CD14-positive monocyte (primary cell): ENCODE data around the gene GREM1. TPM values are rescaled to one million over a fixed set of nuclear protein-coding genes. Genes with fewer than 3 reads are reported as not detected.

Experiments used
- DNase-seq, 3 donors: peaks; one replicate each; pipeline ENCODE4 v3.0.0-alpha.2; 2011 to 2022
- H2AFZ ChIP-seq: 2 replicates; pipeline ENCODE4 v1.6.0; 2012; ENCODE audit warnings: mild to moderate bottlenecking, low read depth, low read length, inconsistent platforms; ENCODE audit not compliant: insufficient read depth, poor library complexity, severe bottlenecking
- H3K27ac ChIP-seq, 2 donors: 1 replicate in 1 of 2; 2 replicates in 1 of 2; pipeline ENCODE4 v1.5.1; 2012 to 2013; ENCODE audit warnings: low read length in 2 of 2, control low read depth in 1 of 2, inconsistent platforms in 1 of 2, low read depth in 1 of 2, mild to moderate bottlenecking in 1 of 2
- H3K27me3 ChIP-seq, 2 donors: one replicate each; pipeline versions ENCODE4 v1.6.0 to v1.6.1; 2011 to 2013; ENCODE audit warnings: low read length in 2 of 2; ENCODE audit not compliant: control insufficient read depth in 2 of 2, insufficient read depth in 2 of 2
- H3K36me3 ChIP-seq, 2 donors: replicated peaks in 1 of 2; 1 replicate in 1 of 2; 2 replicates in 1 of 2; pipeline versions ENCODE4 v1.5.1 to v1.6.1; 2012 to 2013; ENCODE audit warnings: low read length in 2 of 2, control low read depth in 1 of 2, inconsistent platforms in 1 of 2, mild to moderate bottlenecking in 1 of 2; ENCODE audit not compliant: insufficient read depth in 2 of 2, control insufficient read depth in 1 of 2
- H3K4me1 ChIP-seq, 2 donors: 1 replicate in 1 of 2; 2 replicates in 1 of 2; pipeline versions ENCODE4 v1.5.1 to v1.6.1; 2012 to 2013; ENCODE audit warnings: low read length in 2 of 2, control low read depth in 1 of 2, inconsistent platforms in 1 of 2, mild to moderate bottlenecking in 1 of 2, moderate library complexity in 1 of 2; ENCODE audit not compliant: insufficient read depth in 2 of 2, control insufficient read depth in 1 of 2
- H3K4me2 ChIP-seq: replicated peaks from 2 replicates; pipeline ENCODE3; 2012; ENCODE audit warnings: low read length, moderate library complexity, mild to moderate bottlenecking; ENCODE audit not compliant: poor library complexity, severe bottlenecking; ENCODE audit errors: extremely low read depth
- H3K4me3 ChIP-seq, 3 experiments: fragments of 200-600 bp in 1 of 3; sonication (generic) in 1 of 3; replicated peaks in 1 of 3; 1 replicate in 2 of 3; 2 replicates in 1 of 3; pipeline ENCODE4 v1.5.1; 2011 to 2013; ENCODE audit warnings: low read length in 3 of 3, mild to moderate bottlenecking in 3 of 3, control low read depth in 2 of 3, low read depth in 2 of 3, inconsistent platforms in 1 of 3, moderate library complexity in 1 of 3
- H3K79me2 ChIP-seq: 2 replicates; pipeline ENCODE4 v1.6.0; 2012; ENCODE audit warnings: mild to moderate bottlenecking, control low read depth, inconsistent platforms, low read length, moderate library complexity; ENCODE audit not compliant: insufficient read depth
- H3K9ac ChIP-seq: 2 replicates; pipeline ENCODE4 v1.6.0; 2017; ENCODE audit warnings: low read length, mild to moderate bottlenecking; ENCODE audit not compliant: insufficient read depth, poor library complexity, severe bottlenecking
- H3K9me3 ChIP-seq, 2 donors: replicated peaks in 1 of 2; 1 replicate in 1 of 2; 2 replicates in 1 of 2; pipeline versions ENCODE4 v1.5.1 to v1.6.1; 2012 to 2013; ENCODE audit warnings: low read length in 2 of 2, control low read depth in 1 of 2; ENCODE audit not compliant: control insufficient read depth in 1 of 2, insufficient read depth in 1 of 2
- H4K20me1 ChIP-seq: 2 replicates; pipeline ENCODE4 v1.6.0; 2012; ENCODE audit warnings: mild to moderate bottlenecking, low read length, control low read depth, moderate library complexity; ENCODE audit not compliant: insufficient read depth
- H3K27ac Mint-ChIP-seq, 7 donors: one replicate each; pipeline ENCODE4 v1.8.0; 2020; ENCODE audit warnings: mild to moderate bottlenecking in 7 of 7, mixed read lengths in 7 of 7, moderate library complexity in 6 of 7, inconsistent platforms in 2 of 7
- H3K27me3 Mint-ChIP-seq, 3 donors: one replicate each; pipeline ENCODE4 v1.8.0; 2021 to 2022; ENCODE audit warnings: low read depth in 3 of 3, mild to moderate bottlenecking in 3 of 3, mixed read lengths in 3 of 3, moderate library complexity in 3 of 3, inconsistent platforms in 1 of 3
- H3K36me3 Mint-ChIP-seq, 2 donors: one replicate each; pipeline ENCODE4 v1.8.0; 2020; ENCODE audit warnings: mixed read lengths in 2 of 2, inconsistent platforms in 1 of 2, mild to moderate bottlenecking in 1 of 2
- H3K4me1 Mint-ChIP-seq: one replicate; pipeline ENCODE4 v1.8.0; 2020; ENCODE audit warnings: mild to moderate bottlenecking, mixed read lengths
- H3K4me3 Mint-ChIP-seq, 2 donors: one replicate each; pipeline ENCODE4 v1.8.0; 2020; ENCODE audit warnings: mild to moderate bottlenecking in 2 of 2, mixed read lengths in 2 of 2, moderate library complexity in 1 of 2
- H3K9me3 Mint-ChIP-seq, 7 donors: one replicate each; pipeline ENCODE4 v1.8.0; 2020 to 2022; ENCODE audit warnings: mixed read lengths in 7 of 7, mild to moderate bottlenecking in 6 of 7, moderate library complexity in 6 of 7, inconsistent platforms in 2 of 7
- CTCF ChIP-seq: fragments of 200-600 bp; IDR thresholded peaks from one replicate; pipeline ENCODE4 v1.8.0; 2022; ENCODE audit warnings: antibody characterized with exemption, mild to moderate bottlenecking
- WGBS: methylation state at CpG from one replicate; pipeline ENCODE4 v1.1.5; 2013; ENCODE audit warnings: missing lambda C conversion rate; ENCODE audit not compliant: insufficient coverage; 5-methylcytosine and 5-hydroxymethylcytosine counted together
- intact Hi-C, 2 donors: fragments of 100-400 bp; cut with micrococcal nuclease; formaldehyde crosslinking; loops; one replicate each; pipeline versions ENCODE4 v1.15.0 to v1.15.1; 2023
- polyA plus RNA-seq, 3 donors: library from polyadenylated mRNA; depleted of rRNA in 1 of 3; unstranded in 2 of 3; stranded (reverse) in 1 of 3; fragments of 300-500 nt in 2 of 3; fragments of >200 nt in 1 of 3; fragmentation: Illumina TruSeq in 2 of 3; gene quantifications; 1 replicate in 2 of 3; 2 replicates in 1 of 3; pipeline ENCODE4 v1.2.3, GENCODE V29; 2012 to 2021

Gene GREM1
- polyA plus RNA-seq, 3 donors: not detected

GRCh38 chr15:32735989-32736700 is 18.3 kb downstream of the GREM1 start:
- H3K4me1 Mint-ChIP-seq: no peaks in the 10 kb centered on the region
- no peak for TF ChIP-seq CTCF
- no peak overlapping the region for H3K27ac Mint-ChIP-seq
- Histone ChIP-seq H3K27ac (no peak overlapping the region), H3K4me1 (no peaks in the 10 kb centered on the region), H3K36me3 (no peaks in the 10 kb centered on the region), H4K20me1 (no peaks in the 10 kb centered on the region), H3K4me2 (no peak overlapping the region), H3K9me3 (peaks cover 0 to 5% of the 10 kb centered on the region in 2 donors), H3K27me3 (peaks cover 3 to 8% of the 10 kb centered on the region in 2 donors), H3K4me3 (no peak overlapping the region), H2AFZ (no peak overlapping the region), H3K79me2 (no peaks in the 10 kb centered on the region), H3K9ac (no peak overlapping the region)
- WGBS: no CpG with 5 or more reads among the region's 2 CpGs
- peaks cover 14 to 18% (median 17%) of the 10 kb centered on the region in 3 donors for H3K27me3 Mint-ChIP-seq
- H3K36me3 Mint-ChIP-seq: no peaks in the 10 kb centered on the region
- no peak for DNase-seq
- H3K9me3 Mint-ChIP-seq: peaks cover 5 to 17% (median 8%) of the 10 kb centered on the region in 7 donors
- intact Hi-C loops: no loop called here
- no peak overlapping the region for H3K4me3 Mint-ChIP-seq

- Histone ChIP-seq H3K9me3 (peaks cover 0 to 5% of the 10 kb centered on the region in 2 donors), H4K20me1 (no peaks in the 10 kb centered on the region), H2AFZ (no peak overlapping the region), H3K4me1 (no peaks in the 10 kb centered on the region), H3K27ac (no peak overlapping the region), H3K4me2 (no peak overlapping the region), H3K36me3 (no peaks in the 10 kb centered on the region), H3K79me2 (no peaks in the 10 kb centered on the region), H3K4me3 (no peak overlapping the region), H3K27me3 (peaks cover 3 to 8% of the 10 kb centered on the region in 2 donors), H3K9ac (no peak overlapping the region)
- no peak overlapping the region for H3K4me3 Mint-ChIP-seq
- 100% methylated on average over 1 of the region's 2 CpGs for WGBS
- no peak for TF ChIP-seq CTCF
- no peaks in the 10 kb centered on the region for H3K4me1 Mint-ChIP-seq
- intact Hi-C loops: no loop called here
- no peak for DNase-seq
- H3K27ac Mint-ChIP-seq: no peak overlapping the region
- peaks cover 6 to 18% (median 8%) of the 10 kb centered on the region in 7 donors for H3K9me3 Mint-ChIP-seq
- H3K27me3 Mint-ChIP-seq: peaks cover 14 to 18% (median 16%) of the 10 kb centered on the region in 3 donors
- no peaks in the 10 kb centered on the region for H3K36me3 Mint-ChIP-seq
These were observed 18.9 kb downstream of the GREM1 start for GRCh38 chr15:32736701-32737061.
